Cardiac fibroblast (primary cell): ENCODE data around the gene SERPINB8.

Experiments
- DNase-seq, 2 donors: peaks; one replicate each; pipeline versions ENCODE4 v3.0.0 to v3.0.0-alpha.2; 2010; ENCODE audit warnings: low read depth in 2 of 2
- H3K4me3 ChIP-seq, 2 donors: replicated peaks in 1 of 2; 1 replicate in 1 of 2; 2 replicates in 1 of 2; pipeline ENCODE4 v1.5.1; 2011; ENCODE audit warnings: low read depth in 2 of 2, low read length in 2 of 2, mild to moderate bottlenecking in 2 of 2, moderate library complexity in 1 of 2
- CTCF ChIP-seq: IDR thresholded peaks from one replicate; pipeline ENCODE4 v1.5.1; 2011; ENCODE audit warnings: low read depth, mild to moderate bottlenecking, low read length, inconsistent platforms

Gene SERPINB8

DNA sequence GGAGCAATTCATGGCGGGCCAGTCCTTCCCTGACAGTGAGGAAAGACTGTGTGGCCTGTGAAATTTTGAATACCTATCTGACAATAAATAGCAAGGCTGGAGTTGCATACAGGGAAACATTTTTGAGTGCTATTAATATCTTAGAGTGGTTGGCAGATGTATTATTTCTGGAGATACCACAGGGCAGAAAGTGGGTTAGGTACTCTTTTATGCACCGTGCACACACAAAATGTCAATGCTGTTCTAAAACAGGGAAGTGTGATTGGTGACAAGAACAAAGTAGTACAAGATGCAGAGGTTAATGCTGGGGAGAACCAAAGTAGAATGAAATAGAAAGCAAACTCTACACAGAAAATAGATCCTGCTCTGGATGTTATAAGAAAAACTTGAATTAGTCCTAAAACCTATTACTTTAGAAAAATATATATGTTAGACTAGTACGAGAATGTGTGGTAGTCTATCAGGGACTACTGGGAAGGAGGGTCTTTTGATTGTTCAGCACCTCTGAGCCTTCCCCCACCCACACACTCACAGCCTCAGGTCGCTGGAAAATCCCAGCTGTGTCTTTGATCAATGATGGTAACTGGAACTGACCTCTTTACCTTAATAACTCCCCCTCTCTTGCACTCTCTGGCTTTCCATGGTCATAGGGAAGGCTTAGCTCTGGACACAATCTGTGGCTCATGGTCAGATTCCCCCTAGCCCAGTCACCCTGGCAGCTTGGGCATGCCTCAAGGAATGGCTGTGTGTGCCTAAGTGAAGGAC is 58.2 kb downstream of the SERPINB8 start:
- no peak for DNase-seq
- H3K4me3 ChIP-seq = no peak overlapping the region
- no peak for TF ChIP-seq CTCF

DNA sequence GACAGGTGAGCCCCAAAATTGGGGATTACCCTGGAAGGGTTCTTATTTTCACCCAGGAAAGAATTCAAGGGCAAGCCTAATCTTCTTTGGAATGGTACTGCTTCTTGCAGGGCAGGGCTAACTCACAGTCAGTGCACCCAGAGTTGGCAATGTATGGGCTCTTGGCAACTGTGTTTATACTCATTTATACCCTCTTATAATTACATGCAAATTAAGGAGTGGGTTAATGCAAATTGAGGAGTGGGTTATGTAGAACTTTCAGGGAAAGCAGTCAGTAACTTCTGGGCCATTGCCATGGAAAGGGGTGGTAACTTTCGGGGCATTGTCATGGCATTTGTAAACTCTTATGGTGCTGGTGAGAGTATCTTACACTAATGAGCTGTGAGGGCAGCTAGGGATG is 59.2 kb downstream of the SERPINB8 start:
- no peak overlapping the region for H3K4me3 ChIP-seq
- TF ChIP-seq CTCF = no peak
- DNase-seq = no peak

GRCh38 chr18:64031411-64031810 is 61.5 kb downstream of the SERPINB8 start:
- DNase-seq = no peak
- TF ChIP-seq CTCF = no peak
- H3K4me3 ChIP-seq = no peak overlapping the region

DNA sequence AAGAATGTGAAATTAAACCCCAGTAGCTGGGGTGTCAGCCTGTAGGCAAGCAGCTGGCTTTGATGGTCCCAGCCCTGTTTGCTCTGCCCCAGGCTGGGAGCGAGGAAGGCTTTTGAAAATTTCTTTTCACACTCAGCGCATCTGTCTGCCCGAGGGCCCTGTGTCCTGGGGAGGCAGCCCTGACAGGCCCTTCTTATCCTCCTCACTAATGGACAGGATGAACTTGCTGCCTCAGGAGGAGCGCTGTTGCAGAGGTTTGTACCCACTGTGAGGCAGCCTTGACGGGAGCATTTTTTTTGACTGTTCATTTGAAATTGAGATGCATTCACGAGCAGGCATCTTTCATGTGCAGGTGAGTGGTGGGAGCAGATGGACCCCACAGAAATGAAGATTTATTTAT is 62.4 kb downstream of the SERPINB8 start:
- no peak for TF ChIP-seq CTCF
- DNase-seq = no peak
- no peak overlapping the region for H3K4me3 ChIP-seq

- no peak overlapping the region for H3K4me3 ChIP-seq
- peak; percentile 35 for TF ChIP-seq CTCF
- DNase-seq = peak; percentile 24 to 42
These were observed 68.0 kb downstream of the SERPINB8 start for GRCh38 chr18:64037812-64038414.
